GM23338 (cell line): ENCODE data around the gene TOR1B. TPM values are rescaled to one million over a fixed set of nuclear protein-coding genes. Genes with fewer than 3 reads are reported as not detected.

Experiments used
- ATAC-seq: fragments of 200-7000 bp; cut with Tn5 transposase; 3 replicates; pipeline ENCODE4 v1.9.1; 2020
- DNase-seq: peaks from one replicate; pipeline ENCODE4 v3.0.0-alpha.2; 2015; ENCODE audit warnings: low spot score
- H2AFZ ChIP-seq: fragments of 200-600 bp; sonication (generic); 2 replicates; pipeline ENCODE4 v1.8.0; 2016; ENCODE audit warnings: antibody characterized with exemption, mild to moderate bottlenecking, moderate library complexity
- H3F3A ChIP-seq: fragments of 200-600 bp; sonication (generic); replicated peaks from 2 replicates; pipeline ENCODE4 v1.8.0; 2017; ENCODE audit warnings: antibody characterized with exemption, mixed run types, low read depth
- H3K27ac ChIP-seq: fragments of 200-600 bp; sonication (generic); 2 replicates; pipeline ENCODE4 v1.6.1; 2016; ENCODE audit warnings: low read depth
- H3K27me3 ChIP-seq: fragments of 200-600 bp; sonication (generic); 2 replicates; pipeline ENCODE4 v1.8.0; 2016; ENCODE audit warnings: mild to moderate bottlenecking, mixed run types, moderate library complexity; ENCODE audit not compliant: insufficient read depth
- H3K36me3 ChIP-seq: fragments of 200-600 bp; sonication (generic); 2 replicates; pipeline ENCODE4 v1.8.0; 2016; ENCODE audit warnings: mild to moderate bottlenecking; ENCODE audit not compliant: insufficient read depth
- H3K4me1 ChIP-seq: fragments of 200-600 bp; sonication (generic); 2 replicates; pipeline ENCODE4 v1.8.0; 2016; ENCODE audit warnings: mild to moderate bottlenecking, moderate library complexity; ENCODE audit not compliant: insufficient read depth
- H3K4me2 ChIP-seq: fragments of 200-600 bp; sonication (generic); 2 replicates; pipeline ENCODE4 v1.7.1; 2017; ENCODE audit warnings: mixed run types
- H3K4me3 ChIP-seq: fragments of 200-600 bp; sonication (generic); 2 replicates; pipeline ENCODE4 v1.6.1; 2016; ENCODE audit warnings: mixed run types
- H3K79me2 ChIP-seq: fragments of 200-600 bp; sonication (generic); replicated peaks from 2 replicates; pipeline ENCODE4 v1.8.0; 2017; ENCODE audit warnings: mild to moderate bottlenecking; ENCODE audit not compliant: insufficient read depth
- H3K9me2 ChIP-seq: fragments of 200-600 bp; sonication (generic); 2 replicates; pipeline ENCODE4 v1.8.0; 2017; ENCODE audit not compliant: insufficient read depth
- H4K20me1 ChIP-seq: fragments of 200-600 bp; sonication (generic); replicated peaks from 2 replicates; pipeline ENCODE4 v1.8.0; 2017; ENCODE audit warnings: mild to moderate bottlenecking; ENCODE audit not compliant: insufficient read depth
- H3K27ac Mint-ChIP-seq: 2 replicates; pipeline ENCODE4 v1.8.0; 2020; ENCODE audit warnings: inconsistent platforms, mild to moderate bottlenecking, moderate library complexity, mixed read lengths
- H3K27me3 Mint-ChIP-seq: 3 replicates; pipeline ENCODE4 v1.8.0; 2022; ENCODE audit warnings: low read depth, mild to moderate bottlenecking, moderate library complexity, mixed read lengths, inconsistent platforms; ENCODE audit not compliant: insufficient read depth, poor library complexity
- H3K36me3 Mint-ChIP-seq: 3 replicates; pipeline ENCODE4 v1.8.0; 2021; ENCODE audit warnings: low read depth, mild to moderate bottlenecking, inconsistent platforms, moderate library complexity, mixed read lengths
- H3K4me1 Mint-ChIP-seq: 3 replicates; pipeline ENCODE4 v1.8.0; 2020; ENCODE audit warnings: mild to moderate bottlenecking, inconsistent platforms, mixed read lengths
- H3K4me3 Mint-ChIP-seq: 3 replicates; pipeline ENCODE4 v1.8.0; 2021; ENCODE audit warnings: moderate library complexity, mild to moderate bottlenecking, inconsistent platforms, mixed read lengths
- H3K9me3 Mint-ChIP-seq: 3 replicates; pipeline ENCODE4 v1.8.0; 2020; ENCODE audit warnings: moderate library complexity, mild to moderate bottlenecking, inconsistent platforms, mixed read lengths
- CREB1 ChIP-seq: fragments of 250-450 bp; sonication (Bioruptor Pico); IDR thresholded peaks from 2 replicates; pipeline ENCODE4 v1.5.0; 2020; ENCODE audit warnings: low read depth, mild to moderate bottlenecking, moderate library complexity
- CTCF ChIP-seq, 2 experiments: fragments of 200-600 bp in 1 of 2; sonication (generic) in 1 of 2; conservative IDR thresholded peaks; 2 replicates each; pipeline versions ENCODE4 v1.5.1 to v1.6.1; 2016 to 2017; ENCODE audit warnings: antibody characterized with exemption in 2 of 2, low read depth in 2 of 2, mild to moderate bottlenecking in 2 of 2, moderate library complexity in 1 of 2
- ETS1 ChIP-seq: IDR thresholded peaks from 2 replicates; pipeline ENCODE4 v1.6.1; 2016; ENCODE audit warnings: antibody characterized with exemption
- EZH2 ChIP-seq: fragments of 200-600 bp; sonication (generic); IDR thresholded peaks from one replicate; pipeline ENCODE4 v1.8.0; 2017; ENCODE audit warnings: antibody characterized with exemption, mild to moderate bottlenecking, low read depth; ENCODE audit not compliant: unreplicated experiment
- EZH2phosphoT487 ChIP-seq: fragments of 200-600 bp; sonication (generic); IDR thresholded peaks from one replicate; pipeline ENCODE4 v1.8.1; 2018; ENCODE audit warnings: antibody characterized with exemption; ENCODE audit not compliant: unreplicated experiment
- JUNB ChIP-seq: IDR thresholded peaks from one replicate; pipeline ENCODE4 v1.6.1; 2016; ENCODE audit warnings: antibody characterized with exemption; ENCODE audit not compliant: unreplicated experiment
- NANOG ChIP-seq: IDR thresholded peaks from 2 replicates; pipeline ENCODE4 v1.6.1; 2016; ENCODE audit warnings: antibody characterized with exemption, borderline replicate concordance
- POLR2AphosphoS5 ChIP-seq: IDR thresholded peaks from 2 replicates; pipeline ENCODE4 v1.6.1; 2016; ENCODE audit warnings: antibody characterized with exemption, low read depth
- REST ChIP-seq: IDR thresholded peaks from one replicate; pipeline ENCODE4 v1.6.1; 2018; ENCODE audit warnings: antibody characterized with exemption; ENCODE audit not compliant: unreplicated experiment
- STAT1 ChIP-seq: IDR thresholded peaks from one replicate; pipeline ENCODE4 v1.6.1; 2016; ENCODE audit warnings: antibody characterized with exemption; ENCODE audit not compliant: unreplicated experiment
- ZNF114 ChIP-seq: fragments of 250-450 bp; sonication (Bioruptor Pico); IDR thresholded peaks from 2 replicates; pipeline ENCODE4 v1.5.0; 2020; ENCODE audit warnings: mild to moderate bottlenecking, moderate library complexity
- ZNF331 ChIP-seq: fragments of 250-450 bp; sonication (Bioruptor Pico); IDR thresholded peaks from 2 replicates; pipeline ENCODE4 v1.5.0; 2020; ENCODE audit warnings: low read depth, mild to moderate bottlenecking, moderate library complexity
- ZNF462 ChIP-seq: fragments of 250-450 bp; sonication (Bioruptor Pico); IDR thresholded peaks from 2 replicates; pipeline ENCODE4 v1.5.0; 2020; ENCODE audit warnings: mild to moderate bottlenecking, moderate library complexity
- polyA plus RNA-seq: library from polyadenylated mRNA; unstranded; fragments of >200 nt; fragmentation: Nextera tagmentation; extraction: Ambion mirVana; gene quantifications from 2 replicates; pipeline ENCODE4 v1.2.1, GENCODE V29; 2016
- total RNA-seq: library from RNA; depleted of rRNA; stranded (reverse); fragments of >200 nt; shearing (Covaris generic); gene quantifications from 2 replicates; pipeline ENCODE4 v1.2.3, GENCODE V29; 2014

The TOR1B gene
- total and polyA plus RNA-seq, 2 experiments from 2014 or later: 10.6 to 42.4 TPM

- TF ChIP-seq NANOG (no peak), STAT1 (no peak), EZH2phosphoT487 (no peak), EZH2 (no peak), REST (no peak), JUNB (no peak), CREB1 (CRISPR knock-in tag) (no peak)
Observed at GRCh38 chr9:129755151-129755550, 47.8 kb upstream of the TOR1B start (continued).

- Mint-ChIP-seq H3K27me3 (peaks cover 7% of the 10 kb centered on the region), H3K4me3 (no peak overlapping the region)
- no peak overlapping the region for H3K4me2 ChIP-seq
- TF ChIP-seq EZH2phosphoT487 (no peak), CREB1 (CRISPR knock-in tag) (no peak), POLR2AphosphoS5 (no peak), JUNB (no peak), ZNF114 (CRISPR knock-in tag) (no peak), ETS1 (no peak), ZNF331 (CRISPR knock-in tag) (no peak), CTCF (conservative IDR thresholded peaks at IDR 0.05; ENCODE audit: low read depth in 2 of 2) (no peak), NANOG (no peak), EZH2 (no peak), STAT1 (no peak), ZNF462 (CRISPR knock-in tag) (no peak)
Observed at GRCh38 chr9:129756191-129756590, 46.8 kb upstream of the TOR1B start.

More at GRCh38 chr9:129756191-129756590, 46.8 kb upstream of the TOR1B start:
- Mint-ChIP-seq H3K36me3 (no peaks in the 10 kb centered on the region), H3K9me3 (no peaks in the 10 kb centered on the region), H3K4me1 (peaks cover 17% of the 10 kb centered on the region), H3K27ac (no peak overlapping the region)
- H3F3A ChIP-seq: 0 out of 2 replicates have a peak, but pooled peaks cover 4% of the 10 kb centered on the region
- H2AFZ ChIP-seq: no peak overlapping the region
- no peaks in the 10 kb centered on the region for H4K20me1 ChIP-seq
- H3K9me2 ChIP-seq: no peaks in the 10 kb centered on the region
- no peaks in the 10 kb centered on the region for H3K36me3 ChIP-seq
- H3K27me3 ChIP-seq: no peaks in the 10 kb centered on the region
- H3K79me2 ChIP-seq: no peaks in the 10 kb centered on the region
- H3K4me1 ChIP-seq: peaks cover 9% of the 10 kb centered on the region
- no peak overlapping the region for H3K4me3 ChIP-seq
- DNase-seq: no peak
- no peak for ATAC-seq
- no peak overlapping the region for H3K27ac ChIP-seq
